T-helper 2 cell treated with Interferon-gamma antibody and Interleukin-4, amounts not matched to agents 5 μg/mL and 100 μg/mL, for 36 hours (primary cell): ENCODE results near the gene MAP3K6.
"Not testable (repeated sequence)": the region's sequence is repeated elsewhere in the genome, so short reads cannot be mapped to it uniquely, and the experiment has no call there.

ENCODE experiments used
- DNase-seq: peaks from one replicate; pipeline ENCODE4 v3.0.0; 2021; ENCODE audit warnings: low spot score
- H3K27ac Mint-ChIP-seq: one replicate; pipeline ENCODE4 v1.8.0; 2021; ENCODE audit warnings: mild to moderate bottlenecking, mixed read lengths
- H3K27me3 Mint-ChIP-seq: one replicate; pipeline ENCODE4 v1.8.0; 2021; ENCODE audit warnings: low read depth, mixed read lengths
- H3K36me3 Mint-ChIP-seq: one replicate; pipeline ENCODE4 v1.8.0; 2021; ENCODE audit warnings: low read depth, mixed read lengths
- H3K4me1 Mint-ChIP-seq: one replicate; pipeline ENCODE4 v1.8.0; 2021; ENCODE audit warnings: low read depth, mixed read lengths
- H3K4me3 Mint-ChIP-seq: one replicate; pipeline ENCODE4 v1.8.0; 2022; ENCODE audit warnings: mild to moderate bottlenecking, moderate library complexity, mixed read lengths
- H3K9me3 Mint-ChIP-seq: one replicate; pipeline ENCODE4 v1.8.0; 2021; ENCODE audit warnings: mixed read lengths

Gene MAP3K6

GRCh38 chr1:27366411-27367159 lies at the start of gene MAP3K6:
Gene MAP3K6, minus strand, starts transcription at chr1:27366961. Its CDS starts 364 bp downstream, at chr1:27366597.
- H3K9me3 Mint-ChIP-seq = no peaks in the 10 kb centered on the region
- DNase-seq = peak; percentile 57
- peaks cover 28% of the 10 kb centered on the region for H3K4me1 Mint-ChIP-seq
- no peaks in the 10 kb centered on the region for H3K27me3 Mint-ChIP-seq
- H3K4me3 Mint-ChIP-seq = peak within 1 kb of the TSS; percentile 94
- H3K27ac Mint-ChIP-seq = peak within 1 kb of the TSS; percentile 90
- H3K36me3 Mint-ChIP-seq = no peaks in the 10 kb centered on the region

- Mint-ChIP-seq H3K36me3 (peaks cover 69% of the 10 kb centered on the region), H3K27ac (no peak overlapping the region), H3K27me3 (no peaks in the 10 kb centered on the region), H3K4me1 (peaks cover 28% of the 10 kb centered on the region), H3K9me3 (no peaks in the 10 kb centered on the region), H3K4me3 (no peak overlapping the region)
- no peak for DNase-seq
These were observed 47.3 kb upstream of the MAP3K6 start for GRCh38 chr1:27414091-27414490.

- no peak for DNase-seq
- no peaks in the 10 kb centered on the region for H3K9me3 Mint-ChIP-seq
- H3K27ac Mint-ChIP-seq = no peak overlapping the region
- H3K4me1 Mint-ChIP-seq = peaks cover 18% of the 10 kb centered on the region
- H3K36me3 Mint-ChIP-seq = peaks cover 66% of the 10 kb centered on the region
- no peaks in the 10 kb centered on the region for H3K27me3 Mint-ChIP-seq
- no peak overlapping the region for H3K4me3 Mint-ChIP-seq
These were observed 46.2 kb upstream of the MAP3K6 start for GRCh38 chr1:27413004-27413403.

GRCh38 chr1:27412502-27412901 lies 45.7 kb upstream of the MAP3K6 start:
- Mint-ChIP-seq H3K4me1 (peaks cover 15% of the 10 kb centered on the region), H3K27ac (no peak overlapping the region), H3K36me3 (peaks cover 65% of the 10 kb centered on the region), H3K27me3 (no peaks in the 10 kb centered on the region), H3K9me3 (no peaks in the 10 kb centered on the region), H3K4me3 (no peak overlapping the region)
- DNase-seq = no peak

GRCh38 chr1:27410709-27411108 lies 43.9 kb upstream of the MAP3K6 start:
- Mint-ChIP-seq H3K36me3 (peaks cover 58% of the 10 kb centered on the region), H3K9me3 (no peaks in the 10 kb centered on the region), H3K27ac (no peak overlapping the region), H3K4me1 (peaks cover 4% of the 10 kb centered on the region), H3K4me3 (no peak overlapping the region), H3K27me3 (no peaks in the 10 kb centered on the region)
- no peak for DNase-seq

GRCh38 chr1:27409669-27410068 lies 42.9 kb upstream of the MAP3K6 start:
- H3K9me3 Mint-ChIP-seq = no peaks in the 10 kb centered on the region
- H3K4me3 Mint-ChIP-seq = no peak overlapping the region
- H3K4me1 Mint-ChIP-seq = no peaks in the 10 kb centered on the region
- DNase-seq = no peak
- H3K27ac Mint-ChIP-seq = no peak overlapping the region
- H3K27me3 Mint-ChIP-seq = no peaks in the 10 kb centered on the region
- H3K36me3 Mint-ChIP-seq = peaks cover 51% of the 10 kb centered on the region

GRCh38 chr1:27408151-27408550 lies 41.4 kb upstream of the MAP3K6 start:
- DNase-seq = no peak
- no peak overlapping the region for H3K4me3 Mint-ChIP-seq
- H3K27me3 Mint-ChIP-seq = no peaks in the 10 kb centered on the region
- H3K27ac Mint-ChIP-seq = no peak overlapping the region
- peaks cover 41% of the 10 kb centered on the region for H3K36me3 Mint-ChIP-seq
- peaks cover 11% of the 10 kb centered on the region for H3K4me1 Mint-ChIP-seq
- no peaks in the 10 kb centered on the region for H3K9me3 Mint-ChIP-seq

GRCh38 chr1:27406791-27407190 lies 40.0 kb upstream of the MAP3K6 start:
- Mint-ChIP-seq H3K36me3 (peaks cover 32% of the 10 kb centered on the region), H3K4me1 (peaks cover 15% of the 10 kb centered on the region)
- not testable (repeated sequence) for H3K9me3 Mint-ChIP-seq, H3K4me3 Mint-ChIP-seq, H3K27me3 Mint-ChIP-seq, H3K27ac Mint-ChIP-seq, DNase-seq

GRCh38 chr1:27406362-27406680 lies 39.6 kb upstream of the MAP3K6 start:
- H3K27me3 Mint-ChIP-seq = no peaks in the 10 kb centered on the region
- H3K27ac Mint-ChIP-seq = no peak overlapping the region

GRCh38 chr1:27405598-27406361 lies 39.0 kb upstream of the MAP3K6 start:
- DNase-seq, H3K27ac Mint-ChIP-seq, H3K9me3 Mint-ChIP-seq, H3K4me3 Mint-ChIP-seq, H3K27me3 Mint-ChIP-seq: not testable (repeated sequence)
- Mint-ChIP-seq H3K4me1 (peaks cover 17% of the 10 kb centered on the region), H3K36me3 (peaks cover 26% of the 10 kb centered on the region)

More at GRCh38 chr1:27406362-27406680, 39.6 kb upstream of the MAP3K6 start:
- peaks cover 31% of the 10 kb centered on the region for H3K36me3 Mint-ChIP-seq
- DNase-seq = no peak
- no peak overlapping the region for H3K4me3 Mint-ChIP-seq
- no peaks in the 10 kb centered on the region for H3K9me3 Mint-ChIP-seq
- peaks cover 17% of the 10 kb centered on the region for H3K4me1 Mint-ChIP-seq

GRCh38 chr1:27405074-27405473 lies 38.3 kb upstream of the MAP3K6 start:
- DNase-seq = no peak

GRCh38 chr1:27403931-27404330 lies 37.2 kb upstream of the MAP3K6 start:
- no peak for DNase-seq
- no peaks in the 10 kb centered on the region for H3K27me3 Mint-ChIP-seq
- peaks cover 20% of the 10 kb centered on the region for H3K36me3 Mint-ChIP-seq
- H3K4me3 Mint-ChIP-seq = no peak overlapping the region
- peaks cover 17% of the 10 kb centered on the region for H3K4me1 Mint-ChIP-seq
- no peaks in the 10 kb centered on the region for H3K9me3 Mint-ChIP-seq
- H3K27ac Mint-ChIP-seq = peak overlapping the region; percentile 68

More at GRCh38 chr1:27405074-27405473, 38.3 kb upstream of the MAP3K6 start:
- H3K4me1 Mint-ChIP-seq = peaks cover 17% of the 10 kb centered on the region
- H3K4me3 Mint-ChIP-seq = no peak overlapping the region
- no peaks in the 10 kb centered on the region for H3K27me3 Mint-ChIP-seq
- no peak overlapping the region for H3K27ac Mint-ChIP-seq
- peaks cover 22% of the 10 kb centered on the region for H3K36me3 Mint-ChIP-seq
- H3K9me3 Mint-ChIP-seq = no peaks in the 10 kb centered on the region

- peaks cover 16% of the 10 kb centered on the region for H3K36me3 Mint-ChIP-seq
- no peak overlapping the region for H3K4me3 Mint-ChIP-seq
- H3K27ac Mint-ChIP-seq = peak overlapping the region; percentile 45
- no peak for DNase-seq
- no peaks in the 10 kb centered on the region for H3K27me3 Mint-ChIP-seq
- no peaks in the 10 kb centered on the region for H3K9me3 Mint-ChIP-seq
- peaks cover 17% of the 10 kb centered on the region for H3K4me1 Mint-ChIP-seq
These were observed 36.4 kb upstream of the MAP3K6 start for GRCh38 chr1:27403065-27403726.

GRCh38 chr1:27402349-27402754 lies 35.6 kb upstream of the MAP3K6 start:
- no peak overlapping the region for H3K4me3 Mint-ChIP-seq
- no peak overlapping the region for H3K27ac Mint-ChIP-seq
- DNase-seq = no peak

More at GRCh38 chr1:27402349-27402754, 35.6 kb upstream of the MAP3K6 start:
- Mint-ChIP-seq H3K9me3 (no peaks in the 10 kb centered on the region), H3K4me1 (peaks cover 17% of the 10 kb centered on the region), H3K36me3 (peaks cover 10% of the 10 kb centered on the region), H3K27me3 (no peaks in the 10 kb centered on the region)
